GM21390 (cell line): Measurements from ENCODE around the gene STX2.

Experiments
- ATAC-seq: cut with Tn5 transposase; IDR thresholded peaks from one replicate; pipeline ENCODE4 v1.9.1; 2021; ENCODE audit not compliant: unreplicated experiment

The STX2 gene

DNA sequence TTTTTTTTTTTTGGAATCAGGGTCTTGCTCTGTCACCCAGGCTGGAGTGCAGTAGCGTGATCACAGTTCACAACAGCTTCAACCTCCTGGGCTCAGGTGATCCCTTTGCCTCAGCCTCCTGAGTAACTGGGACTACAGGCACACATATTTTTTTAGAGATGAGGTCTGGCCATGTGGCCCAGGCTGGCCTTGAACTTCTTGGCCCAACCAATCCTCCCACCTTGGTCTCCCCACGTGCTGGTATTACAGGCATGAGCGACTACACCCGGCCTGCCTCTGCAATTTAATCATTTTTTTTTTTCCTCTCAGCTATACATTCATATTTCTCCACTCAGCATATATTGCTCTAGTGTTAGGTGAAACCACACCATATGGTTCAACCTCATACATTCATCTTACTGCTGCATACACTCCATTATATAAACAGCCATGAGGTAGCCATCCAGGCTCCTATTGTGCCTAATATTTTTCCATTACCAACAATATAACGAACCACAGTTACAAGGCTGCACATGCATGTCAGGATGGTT, 7.1 kb downstream of the STX2 start:
- ATAC-seq = no peak

DNA sequence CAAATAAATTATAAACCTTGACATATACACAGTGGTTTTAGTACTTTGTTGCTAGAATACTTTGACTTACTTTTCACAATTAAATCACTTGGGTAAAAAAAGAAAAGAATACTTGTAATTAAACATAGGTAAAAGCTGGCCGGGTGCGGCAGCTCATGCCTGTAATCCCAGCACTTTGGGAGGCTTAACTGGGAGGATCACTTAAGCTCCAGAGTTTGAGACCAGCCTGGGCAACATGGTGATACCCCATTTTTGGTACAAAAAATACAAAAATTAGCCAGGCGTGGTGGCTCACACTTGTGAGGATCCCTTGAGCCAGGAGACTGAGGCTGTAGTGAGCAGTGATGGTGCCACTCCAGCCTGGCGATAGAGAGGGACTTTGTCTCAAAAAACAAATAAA, 7.8 kb downstream of the STX2 start:
- ATAC-seq = no peak

DNA sequence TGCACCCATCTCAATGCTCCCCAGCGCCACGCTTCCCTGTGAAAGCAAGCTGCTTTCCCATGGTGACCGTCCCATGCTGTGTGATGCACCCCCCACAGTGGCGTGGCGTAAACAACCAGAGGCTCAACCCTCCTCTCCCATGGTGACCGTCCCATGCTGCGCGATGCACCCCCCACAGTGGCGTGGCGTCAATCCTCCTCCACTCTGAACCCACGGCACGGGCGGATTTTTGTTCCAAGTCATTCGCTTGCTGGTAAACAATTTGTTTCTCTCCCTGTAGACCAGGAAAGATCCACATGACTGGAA, 8.9 kb downstream of the STX2 start:
- ATAC-seq = no peak

DNA sequence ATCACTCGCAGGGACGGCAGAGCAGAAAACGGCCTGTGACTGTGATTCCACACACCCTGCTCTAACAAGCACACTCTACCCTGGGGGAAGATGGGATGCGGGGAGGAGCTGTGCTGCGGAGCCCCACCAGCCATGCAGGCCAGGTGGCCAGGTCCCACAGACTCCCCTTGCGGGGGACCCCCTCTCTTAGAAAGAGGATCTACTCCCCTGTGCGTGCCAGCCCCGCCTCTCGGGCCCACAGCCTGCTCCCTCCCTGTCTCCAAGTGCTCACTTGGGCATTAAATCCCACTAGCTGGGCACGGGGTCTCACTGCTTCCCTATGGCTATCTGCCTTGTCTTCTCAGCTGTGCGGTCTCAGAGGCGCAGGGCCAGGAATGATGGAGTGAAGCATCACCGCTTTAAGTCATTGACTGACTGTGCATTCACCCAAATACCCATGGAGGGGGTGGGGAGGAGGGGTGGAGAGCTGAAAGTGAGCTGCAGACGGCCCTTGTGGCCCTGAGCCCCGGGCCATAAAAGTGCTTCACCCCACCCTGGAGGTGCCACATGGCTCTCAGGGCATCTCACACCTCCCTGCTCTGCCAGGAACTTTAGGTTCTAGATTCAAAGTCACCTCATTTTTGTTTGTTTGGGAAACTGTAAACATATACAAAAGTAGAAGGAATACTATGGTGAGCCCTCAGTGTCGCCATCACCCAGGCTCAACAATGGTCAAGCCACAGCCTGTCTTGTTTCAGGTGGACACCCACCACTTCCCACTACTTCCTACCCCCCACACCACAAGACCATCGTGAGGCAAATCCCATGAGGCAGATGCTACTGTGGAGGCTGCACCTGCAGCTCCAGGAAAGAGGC, 9.4 kb downstream of the STX2 start:
- no peak for ATAC-seq

DNA sequence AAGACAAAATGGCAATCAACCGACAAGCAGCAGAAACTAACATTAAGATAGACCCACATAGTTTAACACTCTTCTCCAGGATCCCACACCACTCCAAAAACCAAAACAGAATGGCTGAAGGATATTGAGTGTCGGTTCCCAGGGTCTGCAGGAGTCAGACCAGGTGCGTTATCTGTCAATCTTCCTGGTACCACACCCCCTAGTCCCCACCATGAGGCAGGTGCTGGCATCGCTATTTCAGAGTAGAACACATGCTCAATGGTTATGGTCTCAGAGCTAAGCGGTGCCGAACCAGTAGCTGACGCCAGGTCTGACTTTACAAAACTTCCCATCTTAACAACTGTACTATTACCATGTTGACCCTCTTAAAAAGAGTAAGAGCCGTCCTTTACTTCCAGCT, 10.2 kb downstream of the STX2 start:
- ATAC-seq = no peak

DNA sequence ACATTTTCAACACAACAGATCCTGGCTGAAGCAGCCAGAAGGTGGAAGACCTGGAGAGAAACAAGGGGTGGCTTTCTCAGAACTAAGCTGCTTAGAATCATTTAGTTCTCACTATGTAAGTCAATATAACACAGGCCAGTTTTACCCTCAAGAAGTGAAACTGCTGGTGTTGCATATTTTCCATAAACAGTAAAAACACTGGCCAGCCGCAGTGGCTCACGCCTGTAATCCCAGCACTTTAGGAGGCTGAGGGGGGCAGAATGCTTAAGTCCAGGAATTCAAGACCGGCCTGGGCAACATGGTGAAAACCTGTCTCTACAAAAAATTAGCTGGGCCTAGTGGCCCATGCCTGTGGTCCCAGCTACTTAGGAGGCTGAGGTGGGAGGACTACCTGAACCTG, 11.6 kb downstream of the STX2 start:
- ATAC-seq = no peak

DNA sequence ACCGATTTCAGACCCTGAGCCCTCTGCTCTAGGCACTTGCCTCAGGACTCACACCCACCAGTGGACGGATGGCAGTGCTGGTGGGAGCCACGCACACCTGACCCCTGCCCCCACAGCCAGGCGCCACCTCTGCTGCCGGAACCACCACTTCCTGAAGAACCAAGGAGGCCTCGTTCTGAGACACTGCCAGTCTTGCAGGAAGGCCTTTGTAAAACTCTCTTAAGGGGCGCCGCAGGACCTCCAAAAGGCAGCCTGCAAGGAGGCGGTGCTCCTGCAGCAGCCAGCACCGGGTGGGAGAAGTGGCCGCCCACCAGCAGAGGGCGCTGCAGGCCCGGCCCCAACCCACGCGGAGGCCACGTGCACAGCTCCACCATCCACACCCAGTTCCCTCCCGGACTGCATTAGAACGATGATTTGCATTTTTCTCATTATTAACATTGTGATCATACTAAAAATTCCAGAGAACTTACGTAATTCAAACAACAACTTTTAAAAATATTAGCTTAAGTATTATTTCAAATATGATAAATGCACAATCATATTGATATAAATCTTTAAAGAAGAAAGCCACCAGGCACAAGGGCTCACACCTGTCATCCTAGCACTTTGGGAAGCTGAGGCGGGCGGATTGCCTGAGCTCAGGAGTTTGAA, 12.8 kb downstream of the STX2 start:
- no peak for ATAC-seq

DNA sequence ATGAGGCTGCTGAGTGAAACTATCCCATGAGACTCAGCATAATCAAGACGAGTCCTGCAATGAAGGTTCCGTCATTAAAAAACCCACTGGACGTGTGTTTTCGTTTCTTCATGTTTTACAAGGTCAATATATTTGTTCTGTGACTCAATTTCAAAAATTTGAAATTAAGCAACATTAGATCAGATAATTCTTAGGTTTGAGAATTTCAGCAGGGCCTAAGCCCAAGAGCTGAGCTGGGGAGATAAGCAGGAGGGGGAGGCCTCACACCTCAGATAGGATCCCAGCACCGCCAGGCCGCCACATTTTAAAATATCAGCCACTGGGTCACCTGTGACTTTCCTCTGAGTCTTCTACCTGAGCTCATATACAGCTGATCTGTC, 13.3 kb downstream of the STX2 start:
- no peak for ATAC-seq

DNA sequence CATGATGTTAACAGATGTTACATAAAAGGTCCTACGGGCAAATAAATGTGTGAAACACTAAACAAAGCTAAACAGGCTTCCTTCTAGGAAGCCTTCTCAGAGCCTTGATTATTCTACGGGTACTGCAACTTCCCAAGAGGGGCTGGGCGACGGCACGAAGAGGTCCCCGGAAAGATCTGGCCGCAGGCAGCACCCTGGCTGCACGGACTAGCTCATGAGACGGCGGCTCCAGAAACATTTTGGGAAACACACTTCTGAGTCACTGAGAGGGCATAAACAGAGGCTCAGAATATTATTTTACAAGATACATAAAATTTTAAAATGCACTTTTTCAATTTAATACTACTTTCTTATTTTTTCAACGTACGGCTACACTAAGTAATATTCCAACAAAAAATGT, 19.4 kb downstream of the STX2 start:
- no peak for ATAC-seq

DNA sequence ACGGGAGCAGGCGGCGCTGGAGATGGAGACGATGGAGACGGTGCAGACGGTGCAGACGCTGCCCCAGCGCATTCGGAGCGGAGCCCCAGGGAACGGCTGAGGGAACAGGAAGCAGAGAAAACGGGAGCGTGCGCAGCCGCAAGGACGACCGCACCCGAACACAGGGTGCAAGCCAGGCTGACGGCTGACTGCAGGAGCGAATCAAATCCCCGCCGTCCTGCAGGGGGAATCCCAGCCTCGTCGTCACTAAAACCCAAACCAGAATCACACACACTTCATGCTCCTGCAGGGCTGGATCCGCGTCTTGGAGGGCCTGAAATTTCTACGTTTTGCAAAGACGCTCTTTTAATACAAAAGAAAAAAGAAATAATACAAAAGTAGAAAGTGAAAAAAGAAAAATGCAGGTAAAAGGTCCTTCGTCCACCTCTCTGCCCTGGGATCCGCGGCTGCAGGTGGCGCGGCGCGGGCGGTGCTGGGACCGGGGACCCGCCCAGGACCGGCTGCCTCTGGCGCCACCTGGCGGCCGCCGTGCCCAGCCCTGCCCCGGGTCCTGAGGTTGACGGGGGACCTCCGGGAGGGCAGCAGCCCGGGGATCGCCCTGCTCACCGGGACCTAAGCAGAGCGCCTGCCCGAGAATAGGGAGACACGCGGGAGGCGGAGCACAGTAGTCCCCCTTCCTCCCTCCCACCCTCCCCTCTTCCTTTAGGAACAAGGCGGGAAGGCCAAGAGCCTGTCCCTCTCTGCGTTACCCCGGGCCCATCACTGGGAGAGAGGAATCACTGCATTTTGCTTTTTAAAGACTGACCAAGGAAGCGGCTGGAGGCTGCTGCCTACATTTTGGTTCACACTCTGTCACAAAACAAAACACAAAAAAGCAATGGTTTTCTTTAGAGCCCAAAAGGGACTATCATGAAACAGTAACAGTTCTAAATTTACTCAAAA, 20.1 kb downstream of the STX2 start:
- peak; percentile 81 for ATAC-seq

DNA sequence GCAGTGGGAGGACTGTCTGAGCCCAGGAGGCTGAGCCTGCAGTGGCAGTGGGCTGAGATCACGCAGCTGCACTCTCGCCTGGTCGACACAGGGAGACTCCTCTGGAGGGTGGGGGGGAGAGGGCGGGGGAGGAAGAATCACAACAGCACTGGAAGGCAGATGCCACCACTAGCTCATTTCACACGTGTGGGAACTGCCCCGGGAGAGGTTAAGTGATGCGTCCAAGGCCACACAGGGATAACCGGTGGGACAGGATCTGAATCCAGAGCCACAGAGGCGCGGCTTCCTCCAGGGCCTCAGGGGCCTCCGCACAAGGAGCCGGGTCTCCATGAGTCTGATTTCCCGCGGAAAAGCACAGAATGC, 20.8 kb downstream of the STX2 start:
- no peak for ATAC-seq

DNA sequence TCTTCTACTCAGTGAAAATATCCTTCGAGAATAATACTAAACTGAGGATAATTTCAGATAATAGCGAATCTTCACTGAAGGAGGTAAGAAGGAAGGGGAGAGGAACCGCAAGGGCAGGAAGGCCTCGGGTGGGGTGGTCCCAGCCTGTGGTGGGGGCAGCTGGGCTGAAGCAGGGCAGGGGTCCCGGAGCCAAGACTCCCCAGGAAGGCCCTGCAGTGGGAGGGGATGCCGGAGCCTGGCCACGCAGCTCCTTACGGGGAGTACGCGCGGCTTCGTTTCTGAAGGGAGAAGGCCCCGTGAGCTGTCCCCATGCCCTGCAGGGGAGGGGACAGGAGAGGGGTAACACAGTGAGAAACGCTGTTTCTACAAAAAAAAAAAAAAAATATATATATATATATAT, 21.2 kb downstream of the STX2 start:
- no peak for ATAC-seq

DNA sequence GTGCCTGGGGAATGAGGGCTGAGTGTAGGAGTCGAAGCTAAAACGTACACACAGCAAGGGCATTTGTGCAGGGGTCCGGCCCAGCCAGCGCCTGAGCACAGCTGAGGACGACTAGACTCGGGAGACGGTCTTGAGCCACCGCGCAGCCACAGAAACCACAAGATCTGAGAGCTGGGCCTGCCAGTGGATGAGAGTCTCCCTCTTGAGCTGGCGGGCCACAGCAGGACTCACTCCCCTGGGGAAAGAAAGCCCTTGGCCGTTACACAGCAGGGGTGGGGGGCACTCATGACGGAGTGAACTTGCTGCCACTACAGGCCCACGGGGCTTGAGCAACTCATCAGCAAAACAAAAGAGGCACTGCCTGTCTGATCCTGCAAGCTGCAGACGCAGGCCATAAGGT, 23.0 kb downstream of the STX2 start:
- no peak for ATAC-seq

DNA sequence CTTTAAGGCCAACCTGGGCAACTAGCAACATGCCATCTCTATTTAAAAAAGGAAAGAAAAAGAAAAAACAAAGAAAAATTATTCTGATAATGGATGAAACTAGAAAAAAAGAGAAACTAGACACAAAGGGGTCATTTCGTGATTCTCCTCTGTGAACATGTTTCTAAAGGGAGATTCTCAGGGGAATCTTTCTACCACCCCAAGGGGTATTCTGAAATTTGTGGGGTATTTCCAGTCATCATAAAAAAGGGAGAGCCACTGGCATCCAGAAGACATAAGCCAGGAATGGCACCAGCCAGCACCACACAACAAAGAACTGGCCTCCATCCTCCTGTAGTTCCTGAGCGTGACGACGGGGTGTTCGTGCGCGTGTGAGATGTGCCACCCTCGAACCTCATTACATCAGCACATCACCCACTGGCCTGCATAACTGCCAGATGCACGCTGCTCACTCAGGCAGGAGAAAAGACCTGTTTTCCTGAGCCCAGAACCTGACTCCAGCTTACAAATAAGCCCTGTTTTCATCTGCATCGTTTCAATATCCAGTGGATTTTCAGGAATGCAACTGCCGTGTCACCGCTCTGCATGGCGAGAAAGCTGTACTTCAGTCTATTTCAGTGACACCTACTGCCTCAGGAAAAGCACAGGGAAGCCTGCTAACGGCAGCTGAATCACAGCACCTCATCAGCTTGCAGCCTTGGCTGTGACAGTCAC, 23.9 kb downstream of the STX2 start:
- no peak for ATAC-seq

DNA sequence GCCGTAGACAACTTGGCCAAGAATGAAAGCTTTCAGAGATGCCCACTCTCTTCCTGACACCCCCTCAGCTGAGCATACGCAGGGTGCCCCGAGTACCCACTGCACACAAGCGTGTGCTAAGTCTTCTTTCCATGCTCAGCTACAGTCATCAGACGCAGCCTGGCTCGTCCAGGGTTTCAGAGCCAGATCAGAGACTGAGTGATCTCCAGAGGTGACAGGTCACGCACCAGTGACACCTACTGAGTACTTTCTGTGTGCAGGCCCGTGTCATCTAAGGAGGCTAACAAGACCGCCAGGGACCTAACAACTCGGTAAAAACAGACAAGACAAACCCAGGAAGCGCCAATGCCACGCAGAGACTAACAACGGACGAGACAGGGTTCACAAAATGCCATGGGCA, 25.1 kb downstream of the STX2 start:
- peak; percentile 50 for ATAC-seq

DNA sequence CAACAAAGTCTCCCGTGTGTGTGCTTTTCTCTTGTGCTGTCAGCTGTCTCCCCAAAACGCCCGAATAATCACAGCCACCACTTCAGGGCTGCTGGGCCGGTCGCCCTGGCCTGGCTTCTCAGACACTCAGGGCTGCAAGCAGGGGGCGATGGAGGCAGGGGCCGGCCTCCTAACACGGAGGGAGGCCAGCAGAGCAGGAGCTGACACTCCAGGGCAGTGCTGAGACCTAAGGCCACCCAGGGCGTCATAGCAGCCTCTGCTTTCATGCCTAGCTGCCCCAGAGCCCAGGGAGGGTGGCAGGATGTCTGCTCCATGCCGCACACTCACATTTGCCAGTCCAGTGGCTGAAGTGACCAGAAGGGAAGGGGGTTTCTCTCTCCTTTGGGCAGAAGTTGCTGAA, 25.6 kb downstream of the STX2 start:
- peak; percentile 11 for ATAC-seq

DNA sequence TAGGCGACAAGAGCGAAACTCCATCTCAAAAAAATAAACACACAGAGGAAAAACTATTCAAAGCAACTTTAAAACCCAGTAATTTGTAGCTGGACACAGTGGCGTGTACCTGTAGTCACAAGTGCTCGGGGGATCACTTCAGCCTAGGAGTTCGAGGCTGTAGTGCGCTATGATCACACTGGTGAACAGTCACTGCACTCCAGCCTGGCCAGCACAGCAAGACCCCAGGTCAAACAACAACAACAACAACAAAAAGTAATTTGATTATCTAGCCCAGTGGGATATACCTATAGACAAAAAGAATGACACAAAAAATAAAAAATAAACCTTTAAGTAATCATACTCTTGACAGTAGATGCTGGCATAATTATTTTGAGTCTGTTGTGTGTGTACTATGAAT, 29.3 kb downstream of the STX2 start:
- no peak for ATAC-seq

DNA sequence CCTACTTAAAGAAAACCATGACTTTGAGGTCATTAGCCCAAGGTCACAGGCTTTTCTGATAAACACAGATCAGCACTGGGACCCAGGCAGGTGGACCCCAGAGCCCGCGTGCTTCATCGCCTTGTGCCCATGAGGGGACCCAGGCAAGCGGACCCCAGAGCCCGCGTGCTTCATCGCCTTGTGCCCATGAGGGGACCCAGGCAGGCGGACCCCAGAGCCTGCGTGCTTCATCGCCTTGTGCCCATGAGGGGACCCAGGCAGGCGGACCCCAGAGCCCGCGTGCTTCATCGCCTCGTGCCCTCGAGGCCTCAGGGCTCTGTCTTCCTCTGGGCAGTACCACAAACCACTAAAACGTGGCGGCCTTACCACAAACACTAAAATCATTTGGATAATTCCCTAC, 31.7 kb downstream of the STX2 start:
- ATAC-seq = no peak

DNA sequence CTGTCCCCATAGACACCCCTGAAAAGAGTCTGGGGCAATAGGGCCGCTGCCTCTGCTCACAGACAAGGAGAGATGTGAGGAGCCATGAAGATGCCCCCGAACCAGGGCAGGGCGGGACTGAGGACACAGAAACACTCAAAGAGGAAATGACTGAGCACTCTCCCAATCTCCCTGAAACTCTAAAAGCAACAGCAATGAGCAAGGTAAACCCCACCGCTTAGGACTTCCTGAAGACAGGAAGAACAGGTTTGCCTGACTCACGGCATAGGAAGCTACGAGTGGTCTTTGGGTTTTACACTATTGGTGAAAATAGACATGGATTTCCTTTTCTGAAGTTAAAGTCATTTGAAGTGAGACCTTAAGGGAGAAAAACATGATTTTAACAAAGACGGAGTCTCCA, 32.5 kb downstream of the STX2 start:
- no peak for ATAC-seq

DNA sequence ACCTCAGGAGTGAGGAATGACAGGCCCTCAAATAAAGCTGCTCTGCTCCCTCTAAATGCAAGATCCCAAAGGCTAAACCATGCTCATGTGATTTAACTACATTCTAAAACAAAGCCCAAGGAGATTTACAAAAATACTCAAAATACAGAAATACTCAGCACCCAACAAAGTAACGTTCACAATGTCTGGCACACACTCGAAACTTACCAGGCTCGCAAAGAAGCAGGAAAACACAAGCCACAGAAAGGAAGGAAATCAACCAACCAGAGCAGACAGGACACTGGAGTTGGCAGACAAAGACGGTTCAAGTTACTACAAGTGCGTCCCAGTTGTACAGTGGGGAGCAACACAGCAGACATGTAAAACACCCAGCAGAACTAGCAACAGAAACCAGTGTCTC, 33.4 kb downstream of the STX2 start:
- ATAC-seq = no peak

DNA sequence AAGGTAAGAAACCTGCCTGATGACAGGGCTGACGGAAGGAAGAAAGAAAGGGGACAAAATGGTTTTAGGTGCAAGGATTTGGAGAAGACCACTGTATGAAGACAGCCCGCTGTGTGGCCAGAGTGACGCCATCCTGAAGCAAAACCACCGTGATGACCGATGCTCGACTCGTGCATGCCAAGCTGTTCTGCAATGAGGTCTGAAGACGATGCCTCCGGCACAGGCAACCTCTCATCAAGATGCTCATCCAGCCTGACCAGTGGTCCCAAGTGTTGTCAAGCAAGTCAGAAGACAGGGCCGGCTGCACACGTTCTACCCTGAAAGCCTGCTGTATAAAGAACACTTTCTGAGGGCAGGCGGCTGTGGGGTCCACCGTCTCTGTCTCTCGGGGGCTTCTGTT, 34.8 kb downstream of the STX2 start:
- no peak for ATAC-seq
